GM18526 (cell line): Measurements from ENCODE around the gene EGLN3.

Experiments
- POLR2A ChIP-seq: IDR thresholded peaks from 3 replicates; pipeline ENCODE4 v1.6.1; 2011; ENCODE audit not compliant: insufficient read length; ENCODE audit errors: extremely low read depth

EGLN3 gene

GRCh38 chr14:33908540-33909223 lies 42.2 kb downstream of the EGLN3 start:
- no peak for TF ChIP-seq POLR2A

GRCh38 chr14:33906968-33907367 lies 43.9 kb downstream of the EGLN3 start:
- TF ChIP-seq POLR2A, result no peak

GRCh38 chr14:33904609-33905008 lies 46.3 kb downstream of the EGLN3 start:
- no peak for TF ChIP-seq POLR2A

GRCh38 chr14:33903369-33903768 lies 47.5 kb downstream of the EGLN3 start:
- TF ChIP-seq POLR2A, result no peak

- TF ChIP-seq POLR2A, result no peak
Measured at GRCh38 chr14:33902363-33902762, 48.5 kb downstream of the EGLN3 start.

GRCh38 chr14:33901426-33902155 lies 49.3 kb downstream of the EGLN3 start:
- TF ChIP-seq POLR2A, result no peak

- no peak for TF ChIP-seq POLR2A
Measured at GRCh38 chr14:33900706-33901105, 50.2 kb downstream of the EGLN3 start.

- TF ChIP-seq POLR2A, result no peak
Measured at GRCh38 chr14:33899723-33900341, 51.0 kb downstream of the EGLN3 start.

- TF ChIP-seq POLR2A, result no peak
Measured at GRCh38 chr14:33897878-33898535, 52.9 kb downstream of the EGLN3 start.

- no peak for TF ChIP-seq POLR2A
Measured at GRCh38 chr14:33897382-33897781, 53.5 kb downstream of the EGLN3 start.

GRCh38 chr14:33894339-33894738 lies 56.5 kb downstream of the EGLN3 start:
- no peak for TF ChIP-seq POLR2A

GRCh38 chr14:33891700-33892099 lies 59.2 kb downstream of the EGLN3 start:
- TF ChIP-seq POLR2A, result no peak

- no peak for TF ChIP-seq POLR2A
Measured at GRCh38 chr14:33884916-33885315, 66.0 kb downstream of the EGLN3 start.

GRCh38 chr14:33880330-33880729 lies 70.5 kb downstream of the EGLN3 start:
- TF ChIP-seq POLR2A, result no peak

GRCh38 chr14:33879684-33880286 lies 71.1 kb downstream of the EGLN3 start:
- no peak for TF ChIP-seq POLR2A

GRCh38 chr14:33876274-33876673 lies 74.6 kb downstream of the EGLN3 start:
- TF ChIP-seq POLR2A, result no peak
